AG04449 (cell line): Measurements from ENCODE around the gene RPS10.

Experiments
- CTCF ChIA-PET: fragments of 350-600 bp; formaldehyde crosslinking; extraction: SDS; loops from one replicate; lab custom pipeline; 2021; ENCODE audit warnings: antibody characterized with exemption; lab: Yijun Ruan, JAX
- POLR2A ChIA-PET: fragments of 400-600, 350-600 bp; formaldehyde crosslinking; extraction: SDS; loops from one replicate; lab custom pipeline; 2020; ENCODE audit warnings: antibody characterized with exemption, inconsistent platforms; lab: Yijun Ruan, JAX
- DNase-seq: peaks from one replicate; pipeline ENCODE4 v3.0.0-alpha.2; 2010; ENCODE audit warnings: low read depth, low spot score
- H3K4me3 ChIP-seq: 2 replicates; pipeline ENCODE4 v1.5.1; 2011; ENCODE audit warnings: low read depth, mild to moderate bottlenecking, control low read depth, low read length
- CTCF ChIP-seq: IDR thresholded peaks from one replicate; pipeline ENCODE4 v1.5.1; 2011; ENCODE audit warnings: mild to moderate bottlenecking, moderate library complexity, low read length, control low read depth, inconsistent platforms; ENCODE audit not compliant: insufficient read depth; ENCODE audit errors: missing control alignments

The RPS10 gene

GRCh38 chr6:34457382-34457741 lies 31.5 kb upstream of the RPS10 start:
- ChIA-PET POLR2A (no interaction called here), CTCF (interaction anchor here (0.7 to 7.8 kb wide), 3 partner anchors 11 to 261 kb away, joined by 3 to 85 read pairs (median 4); no protein-coding TSS in a partner anchor)
- TF ChIP-seq CTCF = no peak
- H3K4me3 ChIP-seq = no peak overlapping the region
- no peak for DNase-seq

- DNase-seq = no peak
- TF ChIP-seq CTCF = no peak
- POLR2A ChIA-PET = no interaction called here
- H3K4me3 ChIP-seq = no peak overlapping the region
- CTCF ChIA-PET = interaction anchor here (7.8 kb wide), 1 partner anchor 154 kb away, joined by 85 read pairs; no protein-coding TSS in a partner anchor
Measured at GRCh38 chr6:34455831-34456230, 30.0 kb upstream of the RPS10 start.

GRCh38 chr6:34451192-34451591 lies 25.3 kb upstream of the RPS10 start:
- no peak for DNase-seq
- TF ChIP-seq CTCF = no peak
- POLR2A ChIA-PET = no interaction called here
- CTCF ChIA-PET = no interaction called here
- H3K4me3 ChIP-seq = no peak overlapping the region

- DNase-seq = no peak
- TF ChIP-seq CTCF = no peak
- POLR2A ChIA-PET = no interaction called here
- H3K4me3 ChIP-seq = no peak overlapping the region
- CTCF ChIA-PET = interaction anchor here (0.8 to 2.2 kb wide), 5 partner anchors 12 to 252 kb away, joined by 3 to 12 read pairs (median 3); no protein-coding TSS in a partner anchor
Measured at GRCh38 chr6:34447910-34448309, 22.0 kb upstream of the RPS10 start.

DNA sequence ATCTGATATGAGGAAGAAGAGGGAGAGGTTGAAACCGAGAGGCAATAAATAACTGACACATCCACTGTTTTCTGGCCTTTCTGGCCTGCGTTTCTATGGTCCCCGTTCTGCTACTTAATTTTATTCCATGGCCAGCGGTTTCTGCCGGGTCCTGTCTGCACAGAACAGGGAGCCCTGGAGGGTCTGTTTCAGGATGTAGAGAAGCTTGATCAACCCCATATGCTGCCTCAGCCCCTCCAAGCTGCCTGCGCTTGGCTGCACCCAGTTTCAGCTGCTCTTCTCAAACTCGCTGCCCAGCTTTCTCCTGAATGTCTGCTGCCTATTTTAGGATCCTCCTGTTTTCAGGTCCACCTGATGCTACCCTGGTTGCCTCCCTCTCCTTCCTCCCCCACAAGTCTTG lies 21.5 kb upstream of the RPS10 start:
- ChIA-PET POLR2A (no interaction called here), CTCF (interaction anchor here (0.8 to 2.2 kb wide), 6 partner anchors 9 to 251 kb away, joined by 3 to 12 read pairs (median 3); no protein-coding TSS in a partner anchor)
- H3K4me3 ChIP-seq = no peak overlapping the region
- TF ChIP-seq CTCF = no peak
- DNase-seq = no peak

- no peak overlapping the region for H3K4me3 ChIP-seq
- no peak for TF ChIP-seq CTCF
- ChIA-PET CTCF (interaction anchor here (0.7 kb wide), 1 partner anchor 541 kb away, joined by 3 read pairs; no protein-coding TSS in a partner anchor), POLR2A (no interaction called here)
- no peak for DNase-seq
Measured at GRCh38 chr6:34445313-34445860, 19.5 kb upstream of the RPS10 start.
